H9 (cell line): ENCODE results near the gene EFHD2. TPM values are rescaled to one million over a fixed set of nuclear protein-coding genes. Genes with fewer than 3 reads are reported as not detected.

Source experiments
- DNase-seq: peaks from one replicate; pipeline ENCODE4 v3.0.0-alpha.2; 2017
- H2AFZ ChIP-seq: one replicate; pipeline ENCODE4 v1.6.1; 2013; ENCODE audit warnings: mild to moderate bottlenecking, low read length, control low read depth, moderate library complexity
- H2AK5ac ChIP-seq: 2 replicates; pipeline ENCODE4 v1.6.1; 2013; ENCODE audit warnings: low read length, control low read depth, mixed read lengths; ENCODE audit not compliant: insufficient read length
- H2BK120ac ChIP-seq: one replicate; pipeline ENCODE4 v1.6.1; 2013; ENCODE audit warnings: low read depth, mild to moderate bottlenecking, low read length, control low read depth, inconsistent platforms; ENCODE audit not compliant: poor library complexity, severe bottlenecking
- H2BK12ac ChIP-seq: 2 replicates; pipeline ENCODE4 v1.6.1; 2013; ENCODE audit warnings: low read length, control low read depth, mixed read lengths, low read depth; ENCODE audit not compliant: insufficient read length
- H2BK15ac ChIP-seq: 2 replicates; pipeline ENCODE4 v1.6.1; 2013; ENCODE audit warnings: low read depth, low read length, control low read depth
- H2BK20ac ChIP-seq: one replicate; pipeline ENCODE4 v1.6.1; 2013; ENCODE audit warnings: low read depth, mild to moderate bottlenecking, low read length, control low read depth, inconsistent platforms; ENCODE audit not compliant: poor library complexity, severe bottlenecking
- H2BK5ac ChIP-seq: 2 replicates; pipeline ENCODE4 v1.6.1; 2013; ENCODE audit warnings: low read length, control low read depth, mixed read lengths; ENCODE audit not compliant: insufficient read length
- H3K14ac ChIP-seq: 2 replicates; pipeline ENCODE4 v1.6.1; 2013; ENCODE audit warnings: low read length, control low read depth; ENCODE audit not compliant: insufficient read depth
- H3K18ac ChIP-seq: 2 replicates; pipeline ENCODE4 v1.6.1; 2013; ENCODE audit warnings: low read depth, mild to moderate bottlenecking, mixed read lengths, low read length, control low read depth; ENCODE audit not compliant: insufficient read length
- H3K23ac ChIP-seq: 2 replicates; pipeline ENCODE4 v1.6.1; 2013; ENCODE audit warnings: low read length, control low read depth, mixed read lengths, low read depth; ENCODE audit not compliant: insufficient read length
- H3K23me2 ChIP-seq: 2 replicates; pipeline ENCODE4 v1.6.1; 2013; ENCODE audit warnings: low read depth, mild to moderate bottlenecking, mixed read lengths, low read length, control low read depth; ENCODE audit not compliant: insufficient read length, poor library complexity, severe bottlenecking
- H3K27ac ChIP-seq: 2 replicates; pipeline ENCODE4 v1.5.1; 2013; ENCODE audit warnings: low read length, control low read depth, mixed read lengths, low read depth; ENCODE audit not compliant: insufficient read length
- H3K27me3 ChIP-seq: 2 replicates; pipeline ENCODE4 v1.6.1; 2013; ENCODE audit warnings: low read length, control low read depth, inconsistent platforms; ENCODE audit not compliant: insufficient read depth
- H3K4ac ChIP-seq: 2 replicates; pipeline ENCODE4 v1.6.1; 2013; ENCODE audit warnings: low read depth, mild to moderate bottlenecking, control low read depth, inconsistent platforms, low read length, moderate library complexity
- H3K4me1 ChIP-seq: 2 replicates; pipeline ENCODE4 v1.6.1; 2013; ENCODE audit warnings: low read length, control low read depth, inconsistent platforms; ENCODE audit not compliant: insufficient read depth
- H3K4me2 ChIP-seq: 2 replicates; pipeline ENCODE4 v1.6.1; 2013; ENCODE audit warnings: low read length, control low read depth, mixed read lengths; ENCODE audit not compliant: insufficient read length, insufficient read depth
- H3K56ac ChIP-seq: 2 replicates; pipeline ENCODE4 v1.6.1; 2013; ENCODE audit warnings: low read depth, mild to moderate bottlenecking, mixed read lengths, low read length, control low read depth; ENCODE audit not compliant: insufficient read length
- H3K79me1 ChIP-seq: 2 replicates; pipeline ENCODE4 v1.6.1; 2013; ENCODE audit warnings: low read depth, mild to moderate bottlenecking, moderate library complexity, low read length, control low read depth, inconsistent platforms; ENCODE audit not compliant: insufficient read depth, poor library complexity, severe bottlenecking
- H3K79me2 ChIP-seq: 2 replicates; pipeline ENCODE4 v1.6.1; 2013; ENCODE audit warnings: low read length, control low read depth, inconsistent platforms; ENCODE audit not compliant: insufficient read depth
- H3K9ac ChIP-seq: 2 replicates; pipeline ENCODE4 v1.6.1; 2013; ENCODE audit warnings: low read length, control low read depth, mixed read lengths; ENCODE audit not compliant: insufficient read length; ENCODE audit errors: extremely low read depth
- H3K9me3 ChIP-seq: one replicate; pipeline ENCODE4 v1.6.1; 2013; ENCODE audit warnings: low read depth, low read length, inconsistent platforms; ENCODE audit not compliant: control insufficient read depth
- H3T11ph ChIP-seq: one replicate; pipeline ENCODE4 v1.6.1; 2013; ENCODE audit warnings: mild to moderate bottlenecking, low read length, control low read depth, inconsistent platforms
- H4K20me1 ChIP-seq: one replicate; pipeline ENCODE4 v1.6.1; 2013; ENCODE audit not compliant: control insufficient read depth, insufficient read length, insufficient read depth
- H4K5ac ChIP-seq: 2 replicates; pipeline ENCODE4 v1.6.1; 2013; ENCODE audit warnings: low read depth, mild to moderate bottlenecking, mixed read lengths, low read length, control low read depth; ENCODE audit not compliant: insufficient read length
- H4K8ac ChIP-seq: replicated peaks from 2 replicates; pipeline ENCODE4 v1.6.1; 2013; ENCODE audit warnings: low read length, control low read depth, mixed read lengths, low read depth; ENCODE audit not compliant: insufficient read length
- H4K91ac ChIP-seq: 2 replicates; pipeline ENCODE4 v1.6.1; 2013; ENCODE audit warnings: low read depth, mild to moderate bottlenecking, moderate library complexity, mixed read lengths, low read length, control low read depth; ENCODE audit not compliant: insufficient read length
- H3K27ac Mint-ChIP-seq, 3 experiments: 2 replicates in 2 of 3; 3 replicates in 1 of 3; pipeline ENCODE4 v1.8.0; 2020 to 2021; ENCODE audit warnings: mixed read lengths in 3 of 3, mild to moderate bottlenecking in 1 of 3, moderate library complexity in 1 of 3
- H3K27me3 Mint-ChIP-seq: 2 replicates; pipeline ENCODE4 v1.8.0; 2021; ENCODE audit warnings: low read depth, mild to moderate bottlenecking, moderate library complexity, mixed read lengths
- H3K36me3 Mint-ChIP-seq, 3 experiments: 2 replicates in 2 of 3; 3 replicates in 1 of 3; pipeline ENCODE4 v1.8.0; 2020 to 2021; ENCODE audit warnings: low read depth in 3 of 3, mixed read lengths in 3 of 3; ENCODE audit not compliant: insufficient read depth in 1 of 3
- H3K4me1 Mint-ChIP-seq, 2 experiments: 2 replicates each; pipeline ENCODE4 v1.8.0; 2020; ENCODE audit warnings: mixed read lengths in 2 of 2
- H3K4me3 Mint-ChIP-seq, 2 experiments: 2 replicates in 1 of 2; 3 replicates in 1 of 2; pipeline ENCODE4 v1.8.0; 2020 to 2021; ENCODE audit warnings: mild to moderate bottlenecking in 2 of 2, mixed read lengths in 2 of 2, moderate library complexity in 1 of 2
- H3K9me3 Mint-ChIP-seq, 2 experiments: 2 replicates in 1 of 2; 3 replicates in 1 of 2; pipeline ENCODE4 v1.8.0; 2020; ENCODE audit warnings: mild to moderate bottlenecking in 2 of 2, mixed read lengths in 2 of 2, moderate library complexity in 1 of 2
- WGBS: extraction: QIAGEN DNeasy Blood & Tissue Kit; methylation state at CpG from one replicate; pipeline ENCODE4 v1.1.7; 2013; ENCODE audit warnings: missing lambda C conversion rate, low lambda C conversion rate, mixed read lengths; ENCODE audit not compliant: insufficient read length; ENCODE audit errors: extremely low coverage; 5-methylcytosine and 5-hydroxymethylcytosine counted together
- total RNA-seq: library from RNA; stranded (reverse); gene quantifications from 2 replicates; pipeline ENCODE4 v1.2.1, GENCODE V29; 2021
- TF ChIP-seq, protein P1 (sequence below): fragments of 200-600 bp; sonication (generic); conservative IDR thresholded peaks from 3 replicates; pipeline ENCODE4 v1.8.0; 2021; ENCODE audit warnings: antibody characterized with exemption, mild to moderate bottlenecking

The EFHD2 gene
- total RNA-seq, 1 experiment from 2014 or later: 16.5 TPM

DNA sequence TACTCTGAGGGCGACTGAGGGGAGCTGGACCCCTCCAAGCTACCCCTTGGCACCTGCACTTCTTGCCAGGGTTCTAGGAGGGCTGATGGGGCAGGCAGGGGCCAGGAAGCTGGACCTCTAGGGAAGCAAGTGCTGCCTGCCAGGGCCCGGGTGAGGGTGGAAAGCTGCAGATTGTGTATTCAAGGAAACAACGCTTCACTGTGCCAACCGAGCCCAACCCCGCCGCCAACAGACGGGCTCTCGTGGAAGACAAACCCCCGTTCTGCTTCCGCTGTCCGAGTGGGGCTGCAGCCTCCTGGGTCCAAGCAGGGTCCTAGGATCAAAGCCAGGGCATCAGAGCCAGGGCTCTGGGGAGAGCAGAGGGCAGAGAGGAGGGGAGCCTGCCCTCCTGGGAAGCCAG, 3.2 kb downstream of the EFHD2 start:
- Histone ChIP-seq H3T11ph (no peak overlapping the region), H3K23me2 (peaks cover 9% of the 10 kb centered on the region), H3K4me1 (no peaks in the 10 kb centered on the region), H2AFZ (no peak overlapping the region), H2BK120ac (no peak overlapping the region), H3K79me2 (no peaks in the 10 kb centered on the region), H3K9me3 (no peaks in the 10 kb centered on the region), H4K91ac (no peak overlapping the region), H2BK5ac (no peak overlapping the region), H3K14ac (no peak overlapping the region; the same call in 1 of the 2 replicates), H3K23ac (no peak overlapping the region), H2BK15ac (no peak overlapping the region), H3K27ac (no peak overlapping the region), H4K5ac (no peak overlapping the region), H3K18ac (no peak overlapping the region), H2AK5ac (no peak overlapping the region), H3K4me2 (no peak overlapping the region), H4K8ac (no peak overlapping the region), H2BK20ac (no peak overlapping the region), H2BK12ac (no peak overlapping the region), H3K27me3 (peaks cover 4% of the 10 kb centered on the region; the same call in 1 of the 2 replicates), H3K56ac (no peak overlapping the region), H3K79me1 (no peaks in the 10 kb centered on the region), H4K20me1 (no peaks in the 10 kb centered on the region), H3K4ac (no peak overlapping the region), H3K9ac (no peak overlapping the region)
- no CpG with 5 or more reads among the region's 11 CpGs for WGBS
- Mint-ChIP-seq H3K27ac (no peak overlapping the region), H3K9me3 (no peaks in the 10 kb centered on the region), H3K27me3 (peaks cover 49% of the 10 kb centered on the region), H3K36me3 (peaks cover 0 to 2% (median 2%) of the 10 kb centered on the region in 3 experiments; a peak in 3 of 7 replicates), H3K4me1 (peaks cover 30 to 41% of the 10 kb centered on the region in 2 experiments), H3K4me3 (no peak overlapping the region)
- TF ChIP-seq, protein P1, sequence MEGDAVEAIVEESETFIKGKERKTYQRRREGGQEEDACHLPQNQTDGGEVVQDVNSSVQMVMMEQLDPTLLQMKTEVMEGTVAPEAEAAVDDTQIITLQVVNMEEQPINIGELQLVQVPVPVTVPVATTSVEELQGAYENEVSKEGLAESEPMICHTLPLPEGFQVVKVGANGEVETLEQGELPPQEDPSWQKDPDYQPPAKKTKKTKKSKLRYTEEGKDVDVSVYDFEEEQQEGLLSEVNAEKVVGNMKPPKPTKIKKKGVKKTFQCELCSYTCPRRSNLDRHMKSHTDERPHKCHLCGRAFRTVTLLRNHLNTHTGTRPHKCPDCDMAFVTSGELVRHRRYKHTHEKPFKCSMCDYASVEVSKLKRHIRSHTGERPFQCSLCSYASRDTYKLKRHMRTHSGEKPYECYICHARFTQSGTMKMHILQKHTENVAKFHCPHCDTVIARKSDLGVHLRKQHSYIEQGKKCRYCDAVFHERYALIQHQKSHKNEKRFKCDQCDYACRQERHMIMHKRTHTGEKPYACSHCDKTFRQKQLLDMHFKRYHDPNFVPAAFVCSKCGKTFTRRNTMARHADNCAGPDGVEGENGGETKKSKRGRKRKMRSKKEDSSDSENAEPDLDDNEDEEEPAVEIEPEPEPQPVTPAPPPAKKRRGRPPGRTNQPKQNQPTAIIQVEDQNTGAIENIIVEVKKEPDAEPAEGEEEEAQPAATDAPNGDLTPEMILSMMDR: no peak
- no peak for DNase-seq
